ENCODE measurements around the gene ANKRD55. TPM values are rescaled to one million over a fixed set of nuclear protein-coding genes. Genes with fewer than 3 reads are reported as not detected.
A peak's percentile ranks its signal among the peaks of the same experiment; 100 is the strongest.

ANKRD55 gene
- total and polyA plus RNA-seq, 9 of the 15 experiments (the other 6 are each of a cell fraction or from before 2014, with no cell fraction given), result 3.4 to 10.6 (median 6.5) TPM

GRCh38 chr5:56059854-56060253 lies 173.3 kb downstream of the ANKRD55 start:
- Histone ChIP-seq H3K9me3 (replicated peaks; ENCODE audit: control insufficient read depth, insufficient read depth, low read depth, low read length) (no peaks in the 10 kb centered on the region), H3K9me1 (ENCODE audit: control insufficient read depth, insufficient read depth, low read length) (no peaks in the 10 kb centered on the region), H3K27me3 (ENCODE audit: control insufficient read depth in 2 of 2, insufficient read depth in 2 of 2, low read length in 2 of 2) (no peaks in the 10 kb centered on the region), H3K4me3 (no peak overlapping the region), H2AFZ (ENCODE audit: low read depth, low read length) (no peak overlapping the region), H3K4me2 (ENCODE audit: insufficient read depth, low read length) (no peak overlapping the region), H3K36me3 (ENCODE audit: control insufficient read depth, insufficient read depth, low read length) (no peaks in the 10 kb centered on the region), H3K79me2 (ENCODE audit: control insufficient read depth, insufficient read depth, low read length) (no peaks in the 10 kb centered on the region), H3K9ac (ENCODE audit: insufficient read depth in 1 of 2, low read depth in 2 of 2, low read length in 2 of 2) (no peak overlapping the region), H4K20me1 (replicated peaks; ENCODE audit: control insufficient read depth, insufficient read depth, low read length) (no peaks in the 10 kb centered on the region), H3K4me1 (replicated peaks in 1 of 2; ENCODE audit: control insufficient read depth in 2 of 2, insufficient read depth in 2 of 2, low read length in 2 of 2) (peaks cover 3 to 13% of the 10 kb centered on the region in 2 experiments; a peak in 4 of 5 replicates), H3K27ac (ENCODE audit: extremely low read depth, low read depth, low read length) (no peak overlapping the region)
- WGBS (ENCODE audit: insufficient coverage, low coverage, missing lambda C conversion rate), result 74% methylated on average over 8 of the region's 8 CpGs
- no TSS peak for BruUV-seq (replicated peaks)
- DNase-seq (ENCODE audit: extremely low read depth in 1 of 4, low spot score in 3 of 4) (no peak), ATAC-seq (no peak), FAIRE-seq (no peak)
- TF ChIP-seq PBX2 (CRISPR knock-in tag; IDR thresholded peaks at IDR 0.05; ENCODE audit: low read depth), result no peak
- TF ChIP-seq PBX2 (tag; conservative IDR thresholded peaks at IDR 0.05; ENCODE audit: low read depth), result no peak
- TF ChIP-seq VEZF1 (CRISPR knock-in tag; IDR thresholded peaks at IDR 0.05), result no peak
- no peak for TF ChIP-seq NR2C2 (CRISPR knock-in tag; IDR thresholded peaks at IDR 0.05)
- TF ChIP-seq NR2C2 (tag; IDR thresholded peaks at IDR 0.05), result no peak
- no peak for TF ChIP-seq PTRF (tag; IDR thresholded peaks at IDR 0.05)
- no peak for TF ChIP-seq DMBX1 (CRISPR knock-in tag; IDR thresholded peaks at IDR 0.05; ENCODE audit: borderline replicate concordance)
- 0 out of 2 replicates have a peak, but pooled peaks have one; percentile 13 for TF ChIP-seq RFX1 (IDR thresholded peaks at IDR 0.05)
- TF ChIP-seq CREBBP (IDR thresholded peaks at IDR 0.05; ENCODE audit: low read depth, low read length), result no peak
- no peak for TF ChIP-seq MCM2 (IDR thresholded peaks at IDR 0.05; ENCODE audit: low read depth)
- TF ChIP-seq FOXJ2 (tag; IDR thresholded peaks at IDR 0.05), result peak; percentile 63; the same call in 1 of the 2 replicates
- intact Hi-C loops (cut with micrococcal nuclease), result loop anchor here (5.0 kb wide), 1 partner anchor 63 kb away; no protein-coding TSS in a partner anchor
- CTCF ChIA-PET (ENCODE audit: low intra/inter-chr PET ratio), result no interaction called here
- in situ Hi-C loops (cut with MboI), result no loop called here
- POLR2A ChIA-PET, result interaction anchor here (1.6 kb wide), 1 partner anchor 16 kb away, joined by 3 read pairs; no protein-coding TSS in a partner anchor

Data from K562 (cell line).